SK-N-SH (cell line): ENCODE results near the gene ST3GAL6. TPM values are rescaled to one million over a fixed set of nuclear protein-coding genes. Genes with fewer than 3 reads are reported as not detected.

Experiments
- CTCF ChIA-PET: fragments of 300-600, 350-600 bp; formaldehyde crosslinking; extraction: SDS; loops from one replicate; lab custom pipeline; 2021; lab: Yijun Ruan, JAX
- POLR2A ChIA-PET: fragments of 350-600 bp; sonication (Branson Sonifier 250); formaldehyde crosslinking; extraction: SDS; loops from one replicate; lab custom pipeline; 2020; ENCODE audit warnings: antibody characterized with exemption, inconsistent platforms; lab: Yijun Ruan, JAX
- DNase-seq: peaks from one replicate; pipeline ENCODE4 v3.0.0; 2012
- H2AFZ ChIP-seq: fragments of 200-600 bp; sonication (generic); 2 replicates; pipeline ENCODE4 v1.8.1; 2016; ENCODE audit warnings: antibody characterized with exemption, mild to moderate bottlenecking, low read depth
- H3F3A ChIP-seq: fragments of 200-600 bp; sonication (generic); replicated peaks from 2 replicates; pipeline ENCODE3; 2016; ENCODE audit warnings: antibody characterized with exemption, mild to moderate bottlenecking; ENCODE audit not compliant: insufficient read depth
- H3K27ac ChIP-seq, 2 experiments: fragments of 200-500 bp in 1 of 2; fragments of 200-600 bp in 1 of 2; sonication (Bioruptor generic) in 1 of 2; sonication (generic), shearing (Covaris generic) in 1 of 2; 2 replicates each; pipeline versions ENCODE4 v1.5.1 to v1.6.1; 2014 to 2016; ENCODE audit warnings: low read depth in 2 of 2, inconsistent platforms in 1 of 2, low read length in 1 of 2, mild to moderate bottlenecking in 1 of 2, mixed read lengths in 1 of 2
- H3K27me3 ChIP-seq: fragments of 200-600 bp; sonication (generic), shearing (Covaris generic); 2 replicates; pipeline ENCODE4 v1.6.1; 2016; ENCODE audit warnings: mixed run types; ENCODE audit not compliant: insufficient read depth
- H3K36me3 ChIP-seq, 2 experiments: fragments of 200-500 bp in 1 of 2; fragments of 200-600 bp in 1 of 2; sonication (Bioruptor generic) in 1 of 2; sonication (generic) in 1 of 2; replicated peaks in 1 of 2; 2 replicates each; pipeline versions ENCODE3 to v1.5.1; 2014 to 2016; ENCODE audit warnings: low read length in 1 of 2, mild to moderate bottlenecking in 1 of 2; ENCODE audit not compliant: insufficient read depth in 2 of 2, control insufficient read depth in 1 of 2
- H3K4me1 ChIP-seq, 2 experiments: fragments of 200-500 bp in 1 of 2; fragments of 200-600 bp in 1 of 2; sonication (Bioruptor generic) in 1 of 2; sonication (generic), shearing (Covaris generic) in 1 of 2; 2 replicates each; pipeline versions ENCODE4 v1.5.1 to v1.6.1; 2014 to 2016; ENCODE audit warnings: low read depth in 1 of 2, low read length in 1 of 2, mixed run types in 1 of 2; ENCODE audit not compliant: insufficient read depth in 2 of 2, control insufficient read depth in 1 of 2
- H3K4me2 ChIP-seq: fragments of 200-600 bp; sonication (generic), shearing (Covaris generic); 2 replicates; pipeline ENCODE4 v1.6.1; 2017; ENCODE audit warnings: mixed run types
- H3K4me3 ChIP-seq, 2 experiments: fragments of 200-500 bp in 1 of 2; fragments of 200-600 bp in 1 of 2; sonication (Bioruptor generic) in 1 of 2; sonication (generic), shearing (Covaris generic) in 1 of 2; 2 replicates each; pipeline versions ENCODE4 v1.5.1 to v1.8.1; 2014 to 2016; ENCODE audit warnings: low read depth in 2 of 2, inconsistent platforms in 1 of 2, low read length in 1 of 2, mild to moderate bottlenecking in 1 of 2, mixed read lengths in 1 of 2, moderate library complexity in 1 of 2
- H3K79me2 ChIP-seq: fragments of 200-600 bp; sonication (generic); 2 replicates; pipeline ENCODE4 v1.8.1; 2017; ENCODE audit warnings: mild to moderate bottlenecking; ENCODE audit not compliant: insufficient read depth
- H3K9ac ChIP-seq: fragments of 200-600 bp; sonication (generic); 2 replicates; pipeline ENCODE4 v1.6.1; 2017; ENCODE audit warnings: mixed run types
- H3K9me2 ChIP-seq: fragments of 200-600 bp; sonication (generic); 2 replicates; pipeline ENCODE4 v1.6.1; 2017; ENCODE audit warnings: mixed run types
- H3K9me3 ChIP-seq: fragments of 200-600 bp; sonication (generic); 2 replicates; pipeline ENCODE4 v1.6.1; 2017; ENCODE audit warnings: mixed run types, mild to moderate bottlenecking, moderate library complexity
- H4K20me1 ChIP-seq: fragments of 200-600 bp; sonication (generic); 2 replicates; pipeline ENCODE4 v1.6.1; 2017; ENCODE audit warnings: mild to moderate bottlenecking, mixed run types; ENCODE audit not compliant: insufficient read depth
- CHD2 ChIP-seq: fragments of 150-350 bp; IDR thresholded peaks from 2 replicates; pipeline ENCODE4 v1.6.1; 2018; ENCODE audit warnings: low read length; ENCODE audit not compliant: partially characterized antibody
- ELF1 ChIP-seq: IDR thresholded peaks from 2 replicates; pipeline ENCODE4 v1.4.0; 2012
- EP300 ChIP-seq, 2 experiments: IDR thresholded peaks; 2 replicates each; pipeline versions ENCODE4 v1.4.0 to v1.6.1; 2012; ENCODE audit warnings: borderline replicate concordance in 1 of 2, low read depth in 1 of 2, low read length in 1 of 2
- EZH2phosphoT487 ChIP-seq: fragments of 200-600 bp; sonication (generic); IDR thresholded peaks from 2 replicates; pipeline ENCODE4 v1.6.1; 2017; ENCODE audit warnings: low read depth, mixed run types, mild to moderate bottlenecking, antibody characterized with exemption, moderate library complexity, borderline replicate concordance
- FOSL2 ChIP-seq: IDR thresholded peaks from 2 replicates; pipeline ENCODE4 v1.4.0; 2012; ENCODE audit warnings: low read depth, mild to moderate bottlenecking, moderate library complexity, borderline replicate concordance
- FOXM1 ChIP-seq: IDR thresholded peaks from 2 replicates; pipeline ENCODE4 v1.4.0; 2012; ENCODE audit warnings: low read depth, mild to moderate bottlenecking
- GABPA ChIP-seq: IDR thresholded peaks from 2 replicates; pipeline ENCODE4 v1.4.0; 2012; ENCODE audit warnings: low read depth, mild to moderate bottlenecking
- JUND ChIP-seq: IDR thresholded peaks from 2 replicates; pipeline ENCODE4 v1.4.0; 2012
- MXI1 ChIP-seq: IDR thresholded peaks from 2 replicates; pipeline ENCODE4 v1.6.1; 2012; ENCODE audit warnings: mild to moderate bottlenecking, low read depth, low read length, improper control_type of control experiment
- NFIC ChIP-seq: IDR thresholded peaks from 2 replicates; pipeline ENCODE4 v1.4.0; 2012; ENCODE audit warnings: borderline replicate concordance
- POLR2AphosphoS5 ChIP-seq: IDR thresholded peaks from 2 replicates; pipeline ENCODE4 v1.6.1; 2012; ENCODE audit warnings: low read depth, low read length
- TAF1 ChIP-seq: IDR thresholded peaks from 2 replicates; pipeline ENCODE4 v1.6.1; 2012; ENCODE audit warnings: low read depth, mild to moderate bottlenecking, low read length, moderate library complexity, borderline replicate concordance
- TCF12 ChIP-seq: IDR thresholded peaks from 2 replicates; pipeline ENCODE4 v1.4.0; 2012
- YY1 ChIP-seq: IDR thresholded peaks from 2 replicates; pipeline ENCODE4 v1.4.0; 2012; ENCODE audit warnings: low read depth, mild to moderate bottlenecking
- WGBS: methylation state at CpG from one replicate; pipeline ENCODE4 v1.1.6; 2017; ENCODE audit warnings: low lambda C conversion rate; 5-methylcytosine and 5-hydroxymethylcytosine counted together
- polyA plus RNA-seq, 3 experiments: library from polyadenylated mRNA; depleted of rRNA; stranded (reverse); fragments of >200 nt; gene quantifications; 2 replicates each; pipeline ENCODE4 v1.2.3, GENCODE V29; 2012
- TF ChIP-seq, protein P1 (sequence below): fragments of 200-600 bp; sonication (generic); IDR thresholded peaks from 2 replicates; pipeline ENCODE4 v1.6.1; 2017; ENCODE audit warnings: antibody characterized with exemption, mild to moderate bottlenecking, moderate library complexity
- TF ChIP-seq, protein P2 (sequence below): fragments of 150-350 bp; IDR thresholded peaks from 2 replicates; pipeline ENCODE4 v1.6.1; 2016; ENCODE audit warnings: mild to moderate bottlenecking, low read depth, low read length
- TF ChIP-seq, protein P3 (sequence below): fragments of 150-350 bp; IDR thresholded peaks from 2 replicates; pipeline ENCODE4 v1.6.1; 2017; ENCODE audit warnings: antibody characterized with exemption, low read length, low read depth, borderline replicate concordance

ST3GAL6 gene
- polyA plus RNA-seq, 1 of the 3 experiments (the other 2 are of a cell fraction) = 16.3 TPM

DNA sequence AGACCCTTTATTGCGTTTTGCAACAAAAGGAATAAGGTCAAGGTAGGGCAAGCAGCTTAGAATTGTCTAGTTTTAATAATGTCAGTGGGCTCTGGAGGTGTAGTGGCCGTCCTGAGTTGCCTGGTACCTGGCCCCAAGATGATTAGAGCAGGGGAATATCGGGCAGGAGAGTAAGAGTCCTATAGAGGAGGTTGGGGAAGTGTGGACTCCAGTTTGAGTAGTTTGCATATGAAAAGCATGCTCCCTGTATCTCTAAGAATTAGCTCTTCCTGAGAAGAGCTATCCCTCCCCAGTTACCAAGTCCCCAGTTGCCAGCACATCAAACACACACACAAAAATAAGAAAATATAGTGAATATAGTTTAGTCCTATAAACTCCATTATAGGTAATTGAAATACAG lies 49.2 kb upstream of the ST3GAL6 start:
- ChIA-PET POLR2A (no interaction called here), CTCF (no interaction called here)
- Histone ChIP-seq H3K4me2 (no peak overlapping the region), H3K4me3 (no peak overlapping the region), H3K79me2 (no peaks in the 10 kb centered on the region), H3K4me1 (peaks cover 4% of the 10 kb centered on the region in 2 experiments; a peak in 2 of 4 replicates), H3F3A (no peaks in the 10 kb centered on the region), H3K36me3 (no peaks in the 10 kb centered on the region), H3K9ac (no peak overlapping the region), H3K9me2 (no peaks in the 10 kb centered on the region), H4K20me1 (no peaks in the 10 kb centered on the region), H3K27ac (no peak overlapping the region), H3K27me3 (no peaks in the 10 kb centered on the region), H2AFZ (no peak overlapping the region), H3K9me3 (no peaks in the 10 kb centered on the region)
- TF ChIP-seq EP300 (IDR thresholded peaks at IDR 0.05; ENCODE audit: borderline replicate concordance in 1 of 2, low read depth in 1 of 2, low read length in 1 of 2) = no peak
- TF ChIP-seq JUND = no peak
- TF ChIP-seq ELF1 = no peak
- 59% methylated on average over 3 of the region's 3 CpGs for WGBS
- no peak for DNase-seq

DNA sequence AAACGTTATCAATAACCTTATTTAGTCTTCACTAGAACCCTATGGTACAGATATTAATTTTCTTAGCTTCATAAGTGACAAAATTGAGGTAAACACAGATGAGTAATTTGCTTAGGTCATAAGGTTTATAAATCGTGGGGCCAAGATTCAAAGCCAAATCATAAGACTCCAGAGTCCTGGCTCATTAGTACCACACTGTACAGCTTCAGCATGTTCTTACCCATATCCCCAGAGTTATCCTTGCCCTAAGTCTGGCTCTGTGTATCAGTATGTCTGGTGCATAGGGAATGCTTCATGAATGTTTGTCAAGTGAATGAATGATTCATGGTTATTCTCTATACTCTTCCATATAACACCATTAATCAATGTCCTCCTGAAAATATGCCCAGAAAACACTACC lies 45.6 kb upstream of the ST3GAL6 start:
- ChIA-PET POLR2A (interaction anchor here (0.9 kb wide), 1 partner anchor 14 kb away, joined by 3 read pairs; no protein-coding TSS in a partner anchor), CTCF (no interaction called here)
- Histone ChIP-seq H3K79me2 (no peaks in the 10 kb centered on the region), H3K9me2 (no peaks in the 10 kb centered on the region), H3K9ac (no peak overlapping the region), H3K27ac (no peak overlapping the region), H4K20me1 (no peaks in the 10 kb centered on the region), H3K4me3 (no peak overlapping the region), H3K36me3 (no peaks in the 10 kb centered on the region), H3K27me3 (no peaks in the 10 kb centered on the region), H3F3A (no peaks in the 10 kb centered on the region), H3K9me3 (no peaks in the 10 kb centered on the region), H2AFZ (no peak overlapping the region), H3K4me2 (no peak overlapping the region), H3K4me1 (no peaks in the 10 kb centered on the region; a peak in 1 of 4 replicates)
- DNase-seq = no peak
- TF ChIP-seq MXI1 (no peak), EP300 (IDR thresholded peaks at IDR 0.05; ENCODE audit: borderline replicate concordance in 1 of 2, low read depth in 1 of 2, low read length in 1 of 2) (no peak), TCF12 (no peak), EZH2phosphoT487 (no peak), YY1 (no peak), CHD2 (no peak), FOXM1 (no peak), NFIC (no peak), JUND (no peak), POLR2AphosphoS5 (no peak), FOSL2 (no peak), ELF1 (no peak), TAF1 (no peak), GABPA (no peak)
- TF ChIP-seq, protein P1, sequence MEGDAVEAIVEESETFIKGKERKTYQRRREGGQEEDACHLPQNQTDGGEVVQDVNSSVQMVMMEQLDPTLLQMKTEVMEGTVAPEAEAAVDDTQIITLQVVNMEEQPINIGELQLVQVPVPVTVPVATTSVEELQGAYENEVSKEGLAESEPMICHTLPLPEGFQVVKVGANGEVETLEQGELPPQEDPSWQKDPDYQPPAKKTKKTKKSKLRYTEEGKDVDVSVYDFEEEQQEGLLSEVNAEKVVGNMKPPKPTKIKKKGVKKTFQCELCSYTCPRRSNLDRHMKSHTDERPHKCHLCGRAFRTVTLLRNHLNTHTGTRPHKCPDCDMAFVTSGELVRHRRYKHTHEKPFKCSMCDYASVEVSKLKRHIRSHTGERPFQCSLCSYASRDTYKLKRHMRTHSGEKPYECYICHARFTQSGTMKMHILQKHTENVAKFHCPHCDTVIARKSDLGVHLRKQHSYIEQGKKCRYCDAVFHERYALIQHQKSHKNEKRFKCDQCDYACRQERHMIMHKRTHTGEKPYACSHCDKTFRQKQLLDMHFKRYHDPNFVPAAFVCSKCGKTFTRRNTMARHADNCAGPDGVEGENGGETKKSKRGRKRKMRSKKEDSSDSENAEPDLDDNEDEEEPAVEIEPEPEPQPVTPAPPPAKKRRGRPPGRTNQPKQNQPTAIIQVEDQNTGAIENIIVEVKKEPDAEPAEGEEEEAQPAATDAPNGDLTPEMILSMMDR = no peak
- TF ChIP-seq, protein P2, sequence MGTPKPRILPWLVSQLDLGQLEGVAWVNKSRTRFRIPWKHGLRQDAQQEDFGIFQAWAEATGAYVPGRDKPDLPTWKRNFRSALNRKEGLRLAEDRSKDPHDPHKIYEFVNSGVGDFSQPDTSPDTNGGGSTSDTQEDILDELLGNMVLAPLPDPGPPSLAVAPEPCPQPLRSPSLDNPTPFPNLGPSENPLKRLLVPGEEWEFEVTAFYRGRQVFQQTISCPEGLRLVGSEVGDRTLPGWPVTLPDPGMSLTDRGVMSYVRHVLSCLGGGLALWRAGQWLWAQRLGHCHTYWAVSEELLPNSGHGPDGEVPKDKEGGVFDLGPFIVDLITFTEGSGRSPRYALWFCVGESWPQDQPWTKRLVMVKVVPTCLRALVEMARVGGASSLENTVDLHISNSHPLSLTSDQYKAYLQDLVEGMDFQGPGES = no peak
- TF ChIP-seq, protein P3, sequence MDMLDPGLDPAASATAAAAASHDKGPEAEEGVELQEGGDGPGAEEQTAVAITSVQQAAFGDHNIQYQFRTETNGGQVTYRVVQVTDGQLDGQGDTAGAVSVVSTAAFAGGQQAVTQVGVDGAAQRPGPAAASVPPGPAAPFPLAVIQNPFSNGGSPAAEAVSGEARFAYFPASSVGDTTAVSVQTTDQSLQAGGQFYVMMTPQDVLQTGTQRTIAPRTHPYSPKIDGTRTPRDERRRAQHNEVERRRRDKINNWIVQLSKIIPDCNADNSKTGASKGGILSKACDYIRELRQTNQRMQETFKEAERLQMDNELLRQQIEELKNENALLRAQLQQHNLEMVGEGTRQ = no peak
- WGBS = 71% methylated on average over 2 of the region's 2 CpGs
